Adipocyte (in vitro differentiated cells): ENCODE results near the gene MID2.
"Not testable (repeated sequence)": the region's sequence is repeated elsewhere in the genome, so short reads cannot be mapped to it uniquely, and the experiment has no call there.

Experiments
- DNase-seq: peaks from one replicate; pipeline ENCODE4 v3.0.0-alpha.2; 2015; ENCODE audit warnings: low read depth
- H3K27me3 ChIP-seq: replicated peaks from 2 replicates; pipeline ENCODE4 v1.7.0; 2013; ENCODE audit warnings: mild to moderate bottlenecking, low read length, moderate library complexity; ENCODE audit not compliant: control insufficient read depth, insufficient read depth
- H3K36me3 ChIP-seq: 2 replicates; pipeline ENCODE4 v1.7.0; 2013; ENCODE audit warnings: low read length, mild to moderate bottlenecking, moderate library complexity; ENCODE audit not compliant: control insufficient read depth, insufficient read depth, severe bottlenecking
- H3K4me1 ChIP-seq: 2 replicates; pipeline ENCODE4 v1.7.0; 2013; ENCODE audit warnings: mild to moderate bottlenecking, low read length, moderate library complexity; ENCODE audit not compliant: control insufficient read depth, insufficient read depth
- H3K4me3 ChIP-seq: 2 replicates; pipeline ENCODE4 v1.7.0; 2013; ENCODE audit warnings: mild to moderate bottlenecking, low read length, moderate library complexity
- H3K9ac ChIP-seq: 2 replicates; pipeline ENCODE4 v1.7.0; 2013; ENCODE audit warnings: mild to moderate bottlenecking, low read length, moderate library complexity
- H3K9me3 ChIP-seq: 2 replicates; pipeline ENCODE4 v1.7.0; 2013; ENCODE audit warnings: mild to moderate bottlenecking, low read length, moderate library complexity; ENCODE audit not compliant: control insufficient read depth

MID2 gene

GRCh38 chrX:107880054-107880610, 54.5 kb downstream of the MID2 start:
- Histone ChIP-seq H3K36me3 (no peaks in the 10 kb centered on the region), H3K9me3 (peaks cover 7% of the 10 kb centered on the region), H3K9ac (no peak overlapping the region), H3K4me1 (no peaks in the 10 kb centered on the region), H3K4me3 (no peak overlapping the region), H3K27me3 (peaks cover 15% of the 10 kb centered on the region)
- DNase-seq, result no peak

- H3K36me3 ChIP-seq, result no peaks in the 10 kb centered on the region
- H3K4me3 ChIP-seq, result no peak overlapping the region
- H3K9ac ChIP-seq, result no peak overlapping the region
- H3K4me1 ChIP-seq, result no peaks in the 10 kb centered on the region
- H3K27me3 ChIP-seq, result no peaks in the 10 kb centered on the region
- H3K9me3 ChIP-seq, result peaks cover 21% of the 10 kb centered on the region
- DNase-seq, result peak; percentile 66
These were observed 68.4 kb downstream of the MID2 start for GRCh38 chrX:107894038-107894437.

DNA sequence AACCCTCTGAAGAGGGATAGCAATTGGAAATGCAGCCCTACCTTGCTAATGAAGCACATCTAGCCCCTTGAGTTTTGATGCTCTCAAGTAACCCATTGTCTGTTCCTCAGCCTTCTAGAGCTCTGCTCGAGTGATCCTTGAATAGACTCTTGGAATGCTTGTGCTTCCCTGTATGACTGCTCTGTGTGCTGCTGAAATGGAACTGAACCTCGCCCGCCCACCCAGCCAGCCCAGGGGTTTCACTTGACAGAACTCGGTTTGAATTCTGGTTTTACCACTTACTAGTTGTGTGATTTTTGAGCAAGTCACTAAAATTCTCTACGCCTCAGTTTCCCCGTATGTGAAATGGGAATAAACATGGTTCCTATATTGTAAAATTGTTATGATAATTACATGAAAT, 77.1 kb downstream of the MID2 start:
- Histone ChIP-seq H3K36me3 (peaks cover 15% of the 10 kb centered on the region), H3K27me3 (peaks cover 13% of the 10 kb centered on the region), H3K4me1 (no peaks in the 10 kb centered on the region), H3K4me3 (no peak overlapping the region), H3K9ac (no peak overlapping the region), H3K9me3 (peaks cover 7% of the 10 kb centered on the region)
- DNase-seq, result no peak

GRCh38 chrX:107905366-107905765, 79.7 kb downstream of the MID2 start:
- H3K4me1 ChIP-seq, result no peaks in the 10 kb centered on the region
- peaks cover 19% of the 10 kb centered on the region for H3K27me3 ChIP-seq
- no peak for DNase-seq
- H3K36me3 ChIP-seq, result peaks cover 18% of the 10 kb centered on the region
- H3K9ac ChIP-seq, result no peak overlapping the region
- H3K4me3 ChIP-seq, result no peak overlapping the region
- H3K9me3 ChIP-seq, result no peaks in the 10 kb centered on the region

GRCh38 chrX:107924136-107924746, 98.6 kb downstream of the MID2 start:
- no peak for DNase-seq
- H3K27me3 ChIP-seq, result peaks cover 3% of the 10 kb centered on the region
- H3K9ac ChIP-seq, result no peak overlapping the region
- H3K4me1 ChIP-seq, result no peaks in the 10 kb centered on the region
- peaks cover 4% of the 10 kb centered on the region for H3K9me3 ChIP-seq
- peaks cover 37% of the 10 kb centered on the region for H3K36me3 ChIP-seq
- H3K4me3 ChIP-seq, result no peak overlapping the region

DNA sequence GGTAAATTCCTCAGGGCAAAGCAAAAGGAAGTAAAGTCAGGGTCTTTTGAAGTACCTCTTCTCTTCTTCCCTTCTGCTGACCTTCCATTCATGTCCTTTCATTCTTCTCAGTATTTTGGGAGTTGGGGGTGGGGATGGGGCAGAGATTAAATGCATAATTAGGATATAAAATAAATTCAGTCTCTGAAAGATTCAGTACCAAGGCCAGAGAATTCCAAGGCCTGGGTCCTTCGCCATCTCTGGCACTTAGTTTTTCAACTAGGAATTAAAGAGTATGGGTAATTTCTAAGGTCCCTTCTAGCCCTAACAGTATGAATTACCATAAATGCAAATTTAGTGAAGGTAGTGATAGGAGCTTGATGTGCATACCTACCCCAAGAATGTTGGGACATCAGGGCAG, 108.6 kb downstream of the MID2 start:
- Histone ChIP-seq H3K4me1 (no peaks in the 10 kb centered on the region), H3K36me3 (no peaks in the 10 kb centered on the region), H3K27me3 (peaks cover 9% of the 10 kb centered on the region), H3K4me3 (no peak overlapping the region), H3K9me3 (peaks cover 4% of the 10 kb centered on the region), H3K9ac (no peak overlapping the region)
- DNase-seq, result no peak

DNA sequence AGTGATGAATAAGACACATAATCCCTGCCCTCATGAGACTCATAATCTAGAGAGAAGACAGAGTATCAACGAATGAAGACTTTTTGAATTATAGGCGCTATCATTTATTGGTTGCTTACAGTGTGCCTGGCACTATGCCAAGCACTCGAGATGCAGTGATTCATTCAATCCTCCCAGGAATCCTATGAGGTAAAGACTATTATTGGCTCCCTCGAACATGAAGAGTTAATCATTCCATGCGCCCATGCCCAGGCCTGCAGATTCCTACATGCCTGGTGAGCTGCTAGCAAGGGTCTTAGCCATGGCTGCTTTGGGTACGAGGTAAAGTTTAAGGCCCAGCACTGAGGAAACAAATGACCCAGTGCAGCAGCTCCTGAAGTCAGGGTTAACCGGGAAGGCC, 109.5 kb downstream of the MID2 start:
- Histone ChIP-seq H3K4me1 (no peaks in the 10 kb centered on the region), H3K27me3 (peaks cover 11% of the 10 kb centered on the region), H3K4me3 (no peak overlapping the region), H3K9me3 (peaks cover 4% of the 10 kb centered on the region), H3K36me3 (no peaks in the 10 kb centered on the region), H3K9ac (no peak overlapping the region)
- peak; percentile 12 for DNase-seq

- Histone ChIP-seq H3K36me3 (no peaks in the 10 kb centered on the region), H3K27me3 (peaks cover 11% of the 10 kb centered on the region), H3K4me1 (no peaks in the 10 kb centered on the region), H3K4me3 (peak overlapping the region; percentile 60), H3K9ac (no peak overlapping the region), H3K9me3 (peaks cover 4% of the 10 kb centered on the region)
- DNase-seq, result peak; percentile 26
These were observed 110.2 kb downstream of the MID2 start for GRCh38 chrX:107935664-107936433.

DNA sequence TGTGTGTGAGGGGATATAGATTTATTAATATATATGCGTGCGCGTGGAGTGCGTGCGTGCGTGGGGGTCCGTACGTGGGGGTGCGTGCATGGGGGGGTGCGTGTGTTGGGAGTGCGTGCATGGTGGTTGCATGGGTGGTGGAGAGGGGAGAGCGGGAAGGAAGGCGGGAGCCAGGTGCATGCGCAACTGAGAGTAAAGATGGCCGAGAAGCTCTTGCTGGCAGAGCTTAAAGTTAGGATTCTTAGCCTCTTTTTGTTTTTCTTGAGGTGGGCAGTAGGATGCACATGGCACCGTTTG, 110.7 kb downstream of the MID2 start:
- Histone ChIP-seq H3K9me3 (peaks cover 4% of the 10 kb centered on the region), H3K4me1 (no peaks in the 10 kb centered on the region), H3K36me3 (no peaks in the 10 kb centered on the region), H3K4me3 (no peak overlapping the region), H3K27me3 (peaks cover 11% of the 10 kb centered on the region), H3K9ac (no peak overlapping the region)
- DNase-seq, result no peak

DNA sequence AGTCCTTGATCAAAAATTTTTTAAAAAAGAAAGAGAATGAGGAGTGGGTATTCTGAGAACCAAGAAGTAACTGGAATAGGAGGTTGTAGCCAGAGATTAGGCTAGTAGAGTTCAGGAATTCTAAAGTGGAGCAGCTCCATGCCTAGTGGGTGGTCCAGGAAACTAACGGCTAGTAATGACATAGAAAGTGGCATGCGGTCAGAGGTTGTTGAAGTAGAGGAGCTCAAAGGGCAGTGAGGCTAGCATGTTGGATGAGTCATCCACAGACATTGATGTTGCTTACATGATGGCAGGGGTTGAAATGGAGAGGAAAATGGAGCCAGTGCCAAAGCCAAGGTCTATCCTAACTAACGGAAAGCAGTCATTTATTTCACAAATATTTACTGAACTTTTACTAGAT, 114.4 kb downstream of the MID2 start:
- Histone ChIP-seq H3K36me3 (no peaks in the 10 kb centered on the region), H3K27me3 (peaks cover 9% of the 10 kb centered on the region)

GRCh38 chrX:107955337-107955736, 129.7 kb downstream of the MID2 start:
- H3K4me3 ChIP-seq, H3K9me3 ChIP-seq, H3K9ac ChIP-seq, H3K27me3 ChIP-seq, DNase-seq, H3K36me3 ChIP-seq, H3K4me1 ChIP-seq: not testable (repeated sequence)

More for the DNA sequence above, 114.4 kb downstream of the MID2 start:
- H3K4me3 ChIP-seq, result no peak overlapping the region
- H3K9me3 ChIP-seq, result no peaks in the 10 kb centered on the region
- no peak for DNase-seq
- no peak overlapping the region for H3K9ac ChIP-seq
- no peaks in the 10 kb centered on the region for H3K4me1 ChIP-seq
